Kidney (tissue), 14 donors: Measurements from ENCODE around the gene OSM. TPM values are rescaled to one million over a fixed set of nuclear protein-coding genes. Genes with fewer than 3 reads are reported as not detected.

Experiments
- DNase-seq, 5 donors: peaks; one replicate each; pipeline ENCODE4 v3.0.0-alpha.2; 2013 to 2020
- FAIRE-seq: peaks from 2 replicates; lab custom pipeline; 2012; peaks lifted over from hg19 to GRCh38; lab: Jason Lieb, UNC
- H3K27ac ChIP-seq, 2 donors: one replicate each; pipeline ENCODE4 v1.7.0; 2013; ENCODE audit warnings: low read depth in 2 of 2, low read length in 2 of 2, inconsistent platforms in 1 of 2
- H3K27me3 ChIP-seq: one replicate; pipeline ENCODE4 v1.7.1; 2013; ENCODE audit warnings: low read length, inconsistent platforms; ENCODE audit not compliant: control insufficient read depth, insufficient read depth
- H3K36me3 ChIP-seq, 3 donors: one replicate each; pipeline versions ENCODE4 v1.7.0 to v1.7.1; 2013; ENCODE audit warnings: low read length in 3 of 3, control low read depth in 1 of 3, inconsistent platforms in 1 of 3; ENCODE audit not compliant: insufficient read depth in 3 of 3, control insufficient read depth in 2 of 3
- H3K4me1 ChIP-seq, 3 donors: one replicate each; pipeline versions ENCODE4 v1.7.0 to v1.7.1; 2013; ENCODE audit warnings: low read length in 3 of 3, inconsistent platforms in 1 of 3, low read depth in 1 of 3; ENCODE audit not compliant: control insufficient read depth in 2 of 3, insufficient read depth in 2 of 3
- H3K4me3 ChIP-seq, 3 donors: one replicate each; pipeline versions ENCODE4 v1.7.0 to v1.8.1; 2013; ENCODE audit warnings: low read length in 3 of 3, control low read depth in 1 of 3, inconsistent platforms in 1 of 3
- H3K9ac ChIP-seq, 3 donors: one replicate each; pipeline versions ENCODE4 v1.7.0 to v1.7.1; 2013; ENCODE audit warnings: low read length in 3 of 3, control low read depth in 1 of 3, inconsistent platforms in 1 of 3
- H3K9me3 ChIP-seq, 3 donors: one replicate each; pipeline versions ENCODE4 v1.7.0 to v1.7.1; 2013; ENCODE audit warnings: low read length in 3 of 3, control low read depth in 1 of 3, inconsistent platforms in 1 of 3; ENCODE audit not compliant: control insufficient read depth in 2 of 3, insufficient read depth in 1 of 3
- intact Hi-C: fragments of 100-400 bp; cut with DNase I; formaldehyde crosslinking; loops from one replicate; pipeline ENCODE4 v1.11.1; 2022
- polyA plus RNA-seq: library from polyadenylated mRNA; stranded (reverse); fragments of 350-450 nt; fragmentation: Illumina TruSeq; extraction: RNeasy Lipid Tissue Mini Kit (QIAGEN cat#74804); gene quantifications from one replicate; pipeline ENCODE4 v1.2.3, GENCODE V29; 2014; ENCODE audit warnings: low read depth, low replicate concordance; ENCODE audit not compliant: insufficient read depth
- total RNA-seq: library from RNA; stranded (reverse); fragmentation: NEBNext Ultra II Directional; extraction: Animal tissue kit (Norgen Biotek cat#: 25700); gene quantifications from one replicate; pipeline ENCODE4 v1.2.1, GENCODE V29; 2021
- TF ChIP-seq, protein P1 (sequence below): IDR thresholded peaks from 3 replicates; pipeline ENCODE4 v1.5.1; 2012; ENCODE audit warnings: mild to moderate bottlenecking, moderate library complexity, borderline replicate concordance; ENCODE audit not compliant: insufficient read depth; ENCODE audit errors: extremely low read depth
- donor health status: control.
- donor health status: control.
- donor health status: control.
- donor health status: control.
- donor health status: control.
- donor health status: DM: yes; HTN: yes; CAD: no.
- donor health status: Normal renal cell carcinoma (clear cell type).

OSM gene
- total and polyA plus RNA-seq, 2 donors from 2014 or later: 0.56 to 1.2 TPM

DNA sequence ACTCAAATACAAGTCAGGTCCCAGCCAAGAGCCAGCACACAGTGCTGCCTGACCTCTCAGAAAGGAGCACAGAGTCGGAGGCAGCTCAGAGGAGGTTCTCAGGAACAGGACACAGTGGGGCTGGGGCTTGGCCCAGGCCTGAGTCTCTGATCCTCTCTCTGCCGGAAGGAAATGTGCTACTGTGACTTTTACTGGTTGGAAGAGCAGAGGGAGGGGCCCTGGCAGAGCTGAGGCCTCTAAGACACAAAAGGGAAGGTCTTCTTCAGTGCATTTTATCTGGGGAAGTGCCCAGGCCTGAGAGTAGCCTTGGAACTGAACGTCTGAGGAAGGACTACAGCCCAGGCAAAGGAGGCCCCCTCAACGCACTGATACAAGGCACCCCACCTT is 38.9 kb upstream of the OSM start:
- no peaks in the 10 kb centered on the region for H3K9me3 ChIP-seq
- peaks cover 2 to 82% (median 66%) of the 10 kb centered on the region in 3 donors for H3K4me1 ChIP-seq
- H3K27me3 ChIP-seq: no peaks in the 10 kb centered on the region
- intact Hi-C loops: no loop called here
- H3K27ac ChIP-seq: peak overlapping the region; percentile 88 to 92
- H3K9ac ChIP-seq: peak overlapping the region in 1 of 3 donors; percentile 60
- H3K4me3 ChIP-seq: peak overlapping the region in 1 of 3 donors; percentile 7
- H3K36me3 ChIP-seq: peaks cover 0 to 19% (median 15%) of the 10 kb centered on the region in 3 donors
- DNase-seq (peak in 1 of 5 donors; percentile 88), FAIRE-seq (no peak)
- TF ChIP-seq, protein P1, sequence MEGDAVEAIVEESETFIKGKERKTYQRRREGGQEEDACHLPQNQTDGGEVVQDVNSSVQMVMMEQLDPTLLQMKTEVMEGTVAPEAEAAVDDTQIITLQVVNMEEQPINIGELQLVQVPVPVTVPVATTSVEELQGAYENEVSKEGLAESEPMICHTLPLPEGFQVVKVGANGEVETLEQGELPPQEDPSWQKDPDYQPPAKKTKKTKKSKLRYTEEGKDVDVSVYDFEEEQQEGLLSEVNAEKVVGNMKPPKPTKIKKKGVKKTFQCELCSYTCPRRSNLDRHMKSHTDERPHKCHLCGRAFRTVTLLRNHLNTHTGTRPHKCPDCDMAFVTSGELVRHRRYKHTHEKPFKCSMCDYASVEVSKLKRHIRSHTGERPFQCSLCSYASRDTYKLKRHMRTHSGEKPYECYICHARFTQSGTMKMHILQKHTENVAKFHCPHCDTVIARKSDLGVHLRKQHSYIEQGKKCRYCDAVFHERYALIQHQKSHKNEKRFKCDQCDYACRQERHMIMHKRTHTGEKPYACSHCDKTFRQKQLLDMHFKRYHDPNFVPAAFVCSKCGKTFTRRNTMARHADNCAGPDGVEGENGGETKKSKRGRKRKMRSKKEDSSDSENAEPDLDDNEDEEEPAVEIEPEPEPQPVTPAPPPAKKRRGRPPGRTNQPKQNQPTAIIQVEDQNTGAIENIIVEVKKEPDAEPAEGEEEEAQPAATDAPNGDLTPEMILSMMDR: no peak

DNA sequence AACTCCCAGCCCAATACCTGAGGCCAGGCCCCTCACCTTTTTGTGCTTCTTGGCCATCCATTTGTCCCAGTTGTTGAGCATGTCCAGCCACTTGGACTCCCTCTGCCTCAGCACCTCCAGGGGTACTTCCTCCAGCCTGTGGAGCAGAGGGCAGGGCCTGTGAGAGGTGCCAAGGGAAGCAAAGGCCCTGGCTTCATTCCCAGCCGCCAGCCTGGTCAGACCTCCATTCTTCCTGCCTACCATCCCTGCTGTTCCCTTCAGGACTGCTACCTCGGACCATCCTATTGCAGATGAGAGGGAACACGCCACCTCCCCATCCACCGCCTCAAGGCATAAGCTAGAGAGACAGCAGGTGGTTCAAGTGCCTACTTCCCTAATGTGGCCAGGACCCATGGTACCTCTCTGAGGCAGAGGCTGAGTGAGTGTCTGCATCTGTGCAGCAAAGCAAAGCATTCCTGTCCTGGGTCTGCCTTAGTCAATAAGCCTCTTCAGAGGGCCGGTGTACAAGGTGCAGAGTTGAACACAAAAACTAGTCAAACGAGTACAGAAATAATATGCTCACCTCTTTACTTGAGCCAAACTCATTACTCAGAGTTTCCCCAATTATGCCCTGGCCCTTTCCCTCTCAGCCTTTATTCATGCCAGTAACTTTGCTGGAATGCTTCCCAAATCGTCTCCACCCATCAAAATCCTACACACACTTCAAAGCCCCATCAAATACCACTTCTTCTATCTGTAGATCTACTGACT is 38.0 kb upstream of the OSM start:
- peaks cover 0 to 74% (median 57%) of the 10 kb centered on the region in 3 donors for H3K4me1 ChIP-seq
- intact Hi-C loops: no loop called here
- peaks cover 0 to 23% (median 20%) of the 10 kb centered on the region in 3 donors for H3K36me3 ChIP-seq
- FAIRE-seq: no peak
- TF ChIP-seq, protein P1: no peak
- no peaks in the 10 kb centered on the region for H3K27me3 ChIP-seq
- H3K4me3 ChIP-seq: no peak overlapping the region
- DNase-seq: no peak
- peak overlapping the region in 1 of 3 donors; percentile 60 for H3K9ac ChIP-seq
- H3K27ac ChIP-seq: peak overlapping the region; percentile 88 to 92
- H3K9me3 ChIP-seq: no peaks in the 10 kb centered on the region

DNA sequence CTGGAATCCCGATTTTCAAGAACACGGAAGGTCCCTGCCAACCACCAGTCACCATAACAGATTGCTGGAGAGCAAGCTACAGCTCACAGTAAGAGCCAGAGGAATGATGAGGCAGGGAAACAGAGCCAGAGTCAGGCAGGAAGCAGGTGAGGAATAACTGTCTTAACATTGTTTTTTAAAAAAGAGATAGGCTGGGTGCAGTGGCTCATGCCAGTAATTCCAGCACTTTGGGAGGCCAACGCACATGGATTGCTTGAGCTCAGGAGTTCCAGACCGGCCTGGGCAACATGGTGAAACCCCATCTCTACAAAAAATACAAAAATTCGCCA is 36.1 kb upstream of the OSM start:
- no peak for FAIRE-seq
- no peak overlapping the region for H3K4me3 ChIP-seq
- peaks cover 0 to 59% (median 52%) of the 10 kb centered on the region in 3 donors for H3K4me1 ChIP-seq
- TF ChIP-seq, protein P1: no peak
- H3K9ac ChIP-seq: no peak overlapping the region
- H3K9me3 ChIP-seq: no peaks in the 10 kb centered on the region
- H3K27ac ChIP-seq: peak overlapping the region; percentile 18 to 39
- no peaks in the 10 kb centered on the region for H3K27me3 ChIP-seq
- intact Hi-C loops: no loop called here
- DNase-seq: no peak
- peaks cover 0 to 40% (median 29%) of the 10 kb centered on the region in 3 donors for H3K36me3 ChIP-seq
